GM19043 (cell line): ENCODE results near the gene BCAR3.

Experiments
- ATAC-seq: cut with Tn5 transposase; IDR thresholded peaks from one replicate; pipeline ENCODE4 v1.9.1; 2021; ENCODE audit warnings: low read depth; ENCODE audit not compliant: unreplicated experiment

The BCAR3 gene

GRCh38 chr1:93648656-93649055 lies 33.0 kb downstream of the BCAR3 start:
- no peak for ATAC-seq

- no peak for ATAC-seq
Measured at GRCh38 chr1:93641527-93641926, 40.1 kb downstream of the BCAR3 start.

- no peak for ATAC-seq
Measured at GRCh38 chr1:93640656-93641440, 40.8 kb downstream of the BCAR3 start.

- no peak for ATAC-seq
Measured at GRCh38 chr1:93638981-93639380, 42.7 kb downstream of the BCAR3 start.

- ATAC-seq, result no peak
Measured at GRCh38 chr1:93638307-93638847, 43.3 kb downstream of the BCAR3 start.

GRCh38 chr1:93636712-93637111 lies 44.9 kb downstream of the BCAR3 start:
- ATAC-seq, result no peak

GRCh38 chr1:93635614-93636543 lies 45.8 kb downstream of the BCAR3 start:
- ATAC-seq, result no peak

GRCh38 chr1:93633313-93633712 lies 48.3 kb downstream of the BCAR3 start:
- no peak for ATAC-seq

GRCh38 chr1:93631626-93632365 lies 49.8 kb downstream of the BCAR3 start:
- ATAC-seq, result no peak

- no peak for ATAC-seq
Measured at GRCh38 chr1:93630168-93630567, 51.5 kb downstream of the BCAR3 start.

GRCh38 chr1:93629101-93630059 lies 52.3 kb downstream of the BCAR3 start:
- ATAC-seq, result no peak

GRCh38 chr1:93628681-93629080 lies 53.0 kb downstream of the BCAR3 start:
- ATAC-seq, result no peak

- ATAC-seq, result no peak
Measured at GRCh38 chr1:93625582-93626327, 55.9 kb downstream of the BCAR3 start.

- ATAC-seq, result no peak
Measured at GRCh38 chr1:93623875-93624274, 57.8 kb downstream of the BCAR3 start.

GRCh38 chr1:93623436-93623835 lies 58.2 kb downstream of the BCAR3 start:
- ATAC-seq, result no peak

- ATAC-seq, result no peak
Measured at GRCh38 chr1:93621246-93621645, 60.4 kb downstream of the BCAR3 start.

GRCh38 chr1:93620841-93621210 lies 60.8 kb downstream of the BCAR3 start:
- ATAC-seq, result no peak

- no peak for ATAC-seq
Measured at GRCh38 chr1:93620172-93620840, 61.3 kb downstream of the BCAR3 start.
